GM20000 (cell line): ENCODE data around the gene TAS2R41.
"Not testable (repeated sequence)": the region's sequence is repeated elsewhere in the genome, so short reads cannot be mapped to it uniquely, and the experiment has no call there.

Experiments
- DNase-seq: peaks from one replicate; pipeline ENCODE4 v3.0.0; 2012; ENCODE audit warnings: low spot score
- TF ChIP-seq, protein P1 (sequence below): IDR thresholded peaks from 2 replicates; pipeline ENCODE4 v1.5.1; 2012; ENCODE audit warnings: mild to moderate bottlenecking, control low read depth; ENCODE audit errors: extremely low read depth, missing control alignments

The TAS2R41 gene

DNA sequence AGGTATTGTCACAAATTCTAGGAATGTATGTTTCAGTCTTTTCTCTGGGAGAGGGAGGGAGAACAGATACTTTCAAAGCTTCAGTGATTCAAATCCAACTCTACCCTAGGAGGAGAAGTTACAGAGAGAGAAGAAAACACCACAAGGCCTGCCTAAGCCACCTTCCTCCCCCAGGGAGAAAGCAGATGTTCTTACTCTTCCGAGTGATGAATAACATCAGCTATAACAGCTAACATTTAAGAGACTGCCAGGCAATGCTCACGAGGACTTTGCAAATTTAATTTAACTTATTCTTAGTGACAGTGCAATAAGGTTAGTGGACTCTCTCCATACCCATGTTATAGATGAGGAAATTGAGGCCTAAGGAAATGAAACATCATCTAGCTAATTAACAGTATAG is 36.8 kb downstream of the TAS2R41 start:
- TF ChIP-seq, protein P1, sequence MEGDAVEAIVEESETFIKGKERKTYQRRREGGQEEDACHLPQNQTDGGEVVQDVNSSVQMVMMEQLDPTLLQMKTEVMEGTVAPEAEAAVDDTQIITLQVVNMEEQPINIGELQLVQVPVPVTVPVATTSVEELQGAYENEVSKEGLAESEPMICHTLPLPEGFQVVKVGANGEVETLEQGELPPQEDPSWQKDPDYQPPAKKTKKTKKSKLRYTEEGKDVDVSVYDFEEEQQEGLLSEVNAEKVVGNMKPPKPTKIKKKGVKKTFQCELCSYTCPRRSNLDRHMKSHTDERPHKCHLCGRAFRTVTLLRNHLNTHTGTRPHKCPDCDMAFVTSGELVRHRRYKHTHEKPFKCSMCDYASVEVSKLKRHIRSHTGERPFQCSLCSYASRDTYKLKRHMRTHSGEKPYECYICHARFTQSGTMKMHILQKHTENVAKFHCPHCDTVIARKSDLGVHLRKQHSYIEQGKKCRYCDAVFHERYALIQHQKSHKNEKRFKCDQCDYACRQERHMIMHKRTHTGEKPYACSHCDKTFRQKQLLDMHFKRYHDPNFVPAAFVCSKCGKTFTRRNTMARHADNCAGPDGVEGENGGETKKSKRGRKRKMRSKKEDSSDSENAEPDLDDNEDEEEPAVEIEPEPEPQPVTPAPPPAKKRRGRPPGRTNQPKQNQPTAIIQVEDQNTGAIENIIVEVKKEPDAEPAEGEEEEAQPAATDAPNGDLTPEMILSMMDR: no peak
- no peak for DNase-seq

DNA sequence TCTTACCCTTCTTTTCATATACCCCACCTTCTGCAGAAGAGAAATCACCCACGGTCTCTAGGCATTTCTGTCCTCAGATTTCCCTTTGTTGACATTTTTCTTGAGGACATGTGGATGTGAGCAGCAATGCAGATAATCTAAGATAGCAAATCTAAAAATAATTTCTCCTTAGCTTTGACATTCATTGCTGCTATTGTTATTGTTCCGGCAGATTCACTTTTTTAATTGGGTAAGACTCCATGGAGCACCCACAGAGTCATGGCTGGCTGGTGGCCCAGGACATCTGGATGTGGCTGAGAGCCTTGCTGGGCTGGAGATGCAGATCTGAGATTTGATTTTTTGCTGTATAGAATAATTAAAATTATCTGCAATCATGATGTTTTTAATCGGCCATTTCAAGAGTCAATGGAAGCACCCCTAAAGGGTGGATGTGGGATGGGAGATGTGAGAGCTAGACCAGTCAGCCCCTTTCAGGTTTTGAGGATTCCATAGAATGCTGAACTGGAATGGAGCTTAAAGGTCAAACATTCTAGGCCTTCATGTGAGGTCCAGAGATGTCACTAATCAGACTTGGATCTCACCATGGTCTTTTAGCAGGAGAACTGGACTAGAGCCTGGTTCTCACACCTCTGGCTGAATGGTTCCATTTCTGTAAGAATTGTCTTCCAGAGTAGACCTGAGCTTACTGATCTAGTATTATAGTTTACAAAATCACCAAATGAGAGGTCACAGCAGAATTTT is 37.5 kb downstream of the TAS2R41 start:
- no peak for DNase-seq
- TF ChIP-seq, protein P1: no peak

DNA sequence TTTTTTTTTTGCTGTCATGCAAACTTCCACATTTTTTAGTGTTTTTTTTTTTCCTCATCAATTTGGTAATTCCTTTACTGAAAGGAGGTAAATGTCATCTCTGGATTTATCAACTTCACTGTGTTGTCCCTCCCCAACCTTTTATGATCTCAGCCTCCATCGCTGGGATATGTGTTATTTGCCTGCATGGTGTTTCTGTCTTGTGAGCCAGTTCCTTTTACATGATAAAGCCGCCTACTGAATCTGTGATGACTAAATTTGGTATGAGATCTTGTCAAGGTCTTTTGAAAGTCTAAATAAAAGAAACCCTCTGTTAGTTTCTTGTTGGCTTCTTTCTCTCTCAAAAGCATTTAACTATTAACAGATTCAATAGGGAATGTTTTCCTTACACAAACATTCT is 39.3 kb downstream of the TAS2R41 start:
- TF ChIP-seq, protein P1: no peak
- no peak for DNase-seq

DNA sequence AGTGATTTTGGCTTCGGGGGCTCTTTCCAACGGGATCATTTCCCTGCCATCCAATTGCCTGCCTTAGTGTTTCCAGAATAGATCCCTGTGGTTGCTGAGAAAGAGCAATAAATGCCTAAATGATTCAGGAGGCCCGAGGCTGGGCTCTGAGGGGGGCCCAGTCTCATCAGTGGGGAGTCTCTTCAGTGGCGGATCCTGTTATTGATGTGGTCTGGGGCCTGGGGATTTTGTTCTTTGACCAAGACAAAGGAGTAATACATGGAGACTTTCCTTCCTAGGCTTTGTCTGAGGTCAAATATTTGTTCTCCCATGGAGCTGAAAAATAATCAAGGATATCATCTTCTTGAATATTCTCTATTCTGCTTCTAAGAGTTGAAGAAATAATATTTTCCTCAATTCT is 40.8 kb downstream of the TAS2R41 start:
- no peak for DNase-seq
- TF ChIP-seq, protein P1: no peak

DNA sequence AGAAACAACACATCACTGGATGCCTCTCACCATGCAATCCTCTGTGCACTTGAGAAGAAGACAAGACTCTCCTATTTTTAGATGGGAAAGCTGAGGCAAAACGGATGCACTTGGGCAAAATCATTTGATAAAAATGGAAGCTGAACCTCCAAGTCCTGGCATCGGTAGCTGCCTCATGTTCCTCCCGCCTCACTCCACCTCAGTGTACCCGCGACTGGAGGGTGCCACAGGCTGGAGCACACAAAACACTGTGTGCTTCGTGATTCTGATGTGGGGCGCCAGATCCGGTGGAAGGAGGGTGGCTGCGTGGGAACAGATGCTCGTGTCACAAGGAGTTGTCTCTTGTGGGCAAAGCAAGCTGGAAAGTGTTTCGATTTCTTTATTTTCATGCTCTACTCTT is 41.3 kb downstream of the TAS2R41 start:
- no peak for DNase-seq
- TF ChIP-seq, protein P1: no peak

DNA sequence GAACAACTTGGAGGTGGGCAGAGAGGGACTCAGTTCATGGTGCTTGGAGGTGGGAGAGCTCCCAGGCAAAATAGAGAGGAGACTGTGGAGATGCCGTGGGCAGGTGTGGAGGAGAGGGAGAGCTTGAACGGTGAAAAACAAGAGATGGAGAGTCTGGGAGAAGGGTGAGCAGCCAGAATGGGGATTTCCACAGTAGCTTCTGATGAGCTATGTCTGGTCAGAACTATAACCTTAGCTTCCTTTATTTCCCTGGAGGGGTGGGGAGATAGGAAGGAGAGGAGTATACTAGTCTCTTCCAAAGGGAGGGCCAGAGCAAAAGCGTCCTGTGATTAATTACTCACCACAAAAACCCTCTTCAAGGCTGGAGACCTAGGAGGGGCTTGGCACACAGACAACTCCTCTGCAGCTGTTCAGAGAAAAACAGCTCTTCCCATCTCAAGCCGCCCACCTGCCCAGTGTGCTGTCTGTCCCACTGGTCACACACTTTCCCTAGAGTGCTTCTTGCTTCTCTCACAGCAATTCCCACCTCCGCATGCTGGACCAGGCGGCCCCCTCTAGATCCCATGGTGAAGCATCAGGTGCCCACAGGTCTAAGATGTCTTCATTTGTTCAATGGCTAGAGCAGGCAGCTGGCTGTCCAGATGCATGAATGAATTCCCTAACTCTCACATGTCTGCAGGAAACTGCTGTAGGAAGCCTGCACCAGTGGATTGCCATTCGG is 41.9 kb downstream of the TAS2R41 start:
- no peak for DNase-seq
- TF ChIP-seq, protein P1: no peak

DNA sequence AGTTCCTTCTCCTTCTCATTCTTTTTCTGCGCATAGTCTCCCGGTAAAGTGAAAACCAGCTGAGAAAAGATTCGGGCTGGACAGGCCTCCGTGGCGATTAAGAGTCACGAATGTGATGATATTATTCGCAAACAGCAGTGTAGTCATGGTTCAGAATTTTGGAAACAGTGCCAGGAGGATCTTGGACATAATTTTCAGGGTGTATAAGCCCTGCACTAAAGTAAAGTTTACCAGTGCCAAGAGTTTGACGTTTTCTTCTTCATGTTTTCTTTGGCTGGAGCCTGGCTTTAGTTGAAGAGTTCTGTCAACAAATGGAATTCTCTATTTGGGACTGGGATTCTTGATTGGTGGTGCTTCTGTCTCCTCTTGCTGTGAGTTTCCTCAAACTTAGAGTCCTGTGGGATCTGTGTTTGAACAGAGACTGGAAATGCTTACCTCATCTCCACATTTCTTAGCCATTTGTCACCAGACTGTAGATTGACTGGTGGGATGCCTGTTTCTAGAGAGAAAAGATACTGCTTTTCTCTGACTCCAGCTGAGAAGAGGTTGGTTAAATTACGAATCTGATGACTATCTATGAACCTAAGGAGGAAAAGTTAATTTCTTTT is 44.7 kb downstream of the TAS2R41 start:
- not testable (repeated sequence) for DNase-seq
